GM19025 (cell line): ENCODE measurements around the gene NHS.

Source experiments
- ATAC-seq: cut with Tn5 transposase; IDR thresholded peaks from one replicate; pipeline ENCODE4 v1.9.1; 2021; ENCODE audit warnings: mild to moderate bottlenecking, low read depth, moderate library complexity; ENCODE audit not compliant: unreplicated experiment

The NHS gene

GRCh38 chrX:17747692-17748091 is 372.7 kb downstream of the NHS start:
- ATAC-seq, result no peak

GRCh38 chrX:17748684-17749083 is 373.7 kb downstream of the NHS start:
- no peak for ATAC-seq

DNA sequence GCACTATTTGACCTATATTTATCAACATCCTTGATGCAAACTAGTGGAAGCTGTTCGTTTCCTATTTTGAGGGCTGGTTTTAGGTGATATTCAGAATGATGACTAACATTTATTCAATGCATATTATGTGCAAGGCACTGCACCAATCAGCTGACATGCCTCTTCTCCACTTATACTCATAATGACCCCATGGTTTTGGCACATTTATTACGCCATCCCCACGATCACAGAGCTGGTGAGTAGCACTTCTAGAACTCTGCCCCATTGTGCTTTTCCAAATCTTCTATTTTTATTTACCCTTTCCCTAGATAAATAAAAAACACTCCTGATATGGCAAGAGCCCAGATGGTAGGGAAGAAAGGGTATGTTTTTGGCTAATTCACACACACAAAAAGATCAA is 375.4 kb downstream of the NHS start:
- ATAC-seq, result no peak

GRCh38 chrX:17758382-17758781 is 383.4 kb downstream of the NHS start:
- peak; percentile 58 for ATAC-seq

DNA sequence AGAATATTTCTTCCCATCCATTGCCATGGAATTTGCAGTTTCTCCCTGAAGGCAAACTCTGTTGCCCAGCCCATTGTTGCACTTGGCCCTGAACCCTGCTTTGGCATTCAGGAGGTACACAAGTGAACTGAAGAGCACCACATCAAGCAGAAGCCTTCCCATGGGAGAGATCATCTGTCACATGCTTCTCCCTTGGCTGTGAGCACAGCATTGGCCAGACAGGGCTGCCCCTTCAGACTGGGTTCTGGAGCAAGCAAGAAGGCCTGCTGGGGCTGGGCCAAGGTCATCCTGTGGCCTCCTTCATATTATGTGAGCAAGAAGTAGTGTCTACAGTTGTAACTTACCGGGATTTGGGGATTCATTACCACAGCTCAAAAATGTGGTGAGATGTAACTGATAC is 385.0 kb downstream of the NHS start:
- ATAC-seq, result no peak

GRCh38 chrX:17767734-17768133 is 392.7 kb downstream of the NHS start:
- no peak for ATAC-seq

GRCh38 chrX:17768997-17769396 is 394.0 kb downstream of the NHS start:
- no peak for ATAC-seq

GRCh38 chrX:17769701-17770269 is 394.8 kb downstream of the NHS start:
- no peak for ATAC-seq

GRCh38 chrX:17773221-17773876 is 398.3 kb downstream of the NHS start:
- no peak for ATAC-seq

GRCh38 chrX:17774053-17774452 is 399.1 kb downstream of the NHS start:
- ATAC-seq, result no peak

- no peak for ATAC-seq
Measured at GRCh38 chrX:17778997-17779396, 404.0 kb downstream of the NHS start.

GRCh38 chrX:17779434-17779833 is 404.4 kb downstream of the NHS start:
- ATAC-seq, result no peak
